Tibial nerve (tissue), 4 donors: ENCODE results near the gene TBC1D1. TPM values are rescaled to one million over a fixed set of nuclear protein-coding genes. Genes with fewer than 3 reads are reported as not detected.

Experiments
- DNase-seq, 2 donors: peaks; one replicate each; pipeline ENCODE4 v3.0.0-alpha.2; 2019; ENCODE audit warnings: low spot score in 2 of 2
- H3K27ac ChIP-seq, 4 donors: fragments of 200-600 bp; sonication (generic) in 3 of 4; one replicate each; pipeline ENCODE4 v1.5.1; 2017 to 2019; ENCODE audit warnings: mild to moderate bottlenecking in 1 of 4
- H3K27me3 ChIP-seq, 2 donors: fragments of 200-600 bp; sonication (generic) in 1 of 2; one replicate each; pipeline versions ENCODE4 v1.5.1 to v1.6.0; 2017 to 2019
- H3K36me3 ChIP-seq, 3 donors: fragments of 200-600 bp; sonication (generic); one replicate each; pipeline ENCODE4 v1.5.1; 2018 to 2019
- H3K4me1 ChIP-seq, 4 donors: fragments of 200-600 bp; sonication (generic) in 3 of 4; one replicate each; pipeline ENCODE4 v1.5.1; 2017 to 2019
- H3K4me3 ChIP-seq, 4 donors: fragments of 200-600 bp; sonication (generic) in 3 of 4; one replicate each; pipeline ENCODE4 v1.5.1; 2017 to 2019; ENCODE audit warnings: mild to moderate bottlenecking in 1 of 4, moderate library complexity in 1 of 4
- H3K9me3 ChIP-seq, 4 donors: fragments of 200-600 bp; sonication (generic) in 3 of 4; one replicate each; pipeline ENCODE4 v1.5.1; 2017 to 2019
- CTCF ChIP-seq, 5 experiments: fragments of 200-600 bp in 3 of 5; fragments of 450-650 bp in 2 of 5; sonication (generic) in 3 of 5; IDR thresholded peaks; one replicate each; pipeline ENCODE4 v1.5.1; 2016 to 2019; ENCODE audit warnings: antibody characterized with exemption in 5 of 5, mild to moderate bottlenecking in 3 of 5, moderate library complexity in 2 of 5
- EP300 ChIP-seq, 2 donors: sonication (generic); formaldehyde crosslinking; IDR thresholded peaks; one replicate each; pipeline ENCODE4 v1.6.1; 2017; ENCODE audit warnings: antibody characterized with exemption in 2 of 2, mild to moderate bottlenecking in 1 of 2
- POLR2A ChIP-seq, 2 donors: fragments of 450-650 bp; IDR thresholded peaks; one replicate each; pipeline ENCODE4 v1.6.1; 2017; ENCODE audit warnings: antibody characterized with exemption in 2 of 2, mild to moderate bottlenecking in 2 of 2, moderate library complexity in 2 of 2
- WGBS, 2 donors: methylation state at CpG; one replicate each; pipeline ENCODE4 v1.1.5; 2018; 5-methylcytosine and 5-hydroxymethylcytosine counted together
- total RNA-seq, 4 donors: library from RNA; depleted of rRNA; stranded (reverse); fragments of >200 nt; gene quantifications; one replicate each; pipeline ENCODE4 v1.1.0, GENCODE V29; 2016

The TBC1D1 gene
- total RNA-seq, 4 donors from 2014 or later = 41.6 to 97.8 (median 62.5) TPM

GRCh38 chr4:38122060-38122459 lies 231.2 kb downstream of the TBC1D1 start:
- Histone ChIP-seq H3K4me3 (no peak overlapping the region), H3K36me3 (peaks cover 0 to 22% (median 0%) of the 10 kb centered on the region in 3 donors), H3K27me3 (no peaks in the 10 kb centered on the region), H3K27ac (no peak overlapping the region), H3K9me3 (no peaks in the 10 kb centered on the region), H3K4me1 (peaks cover 0 to 17% (median 3%) of the 10 kb centered on the region in 4 donors)
- no peak for DNase-seq
- TF ChIP-seq CTCF (IDR thresholded peaks at IDR 0.05) (no peak), POLR2A (IDR thresholded peaks at IDR 0.05) (no peak), EP300 (IDR thresholded peaks at IDR 0.05) (no peak)
- WGBS, 2 donors = 79 to 89% methylated on average over 6 of the region's 6 CpGs

DNA sequence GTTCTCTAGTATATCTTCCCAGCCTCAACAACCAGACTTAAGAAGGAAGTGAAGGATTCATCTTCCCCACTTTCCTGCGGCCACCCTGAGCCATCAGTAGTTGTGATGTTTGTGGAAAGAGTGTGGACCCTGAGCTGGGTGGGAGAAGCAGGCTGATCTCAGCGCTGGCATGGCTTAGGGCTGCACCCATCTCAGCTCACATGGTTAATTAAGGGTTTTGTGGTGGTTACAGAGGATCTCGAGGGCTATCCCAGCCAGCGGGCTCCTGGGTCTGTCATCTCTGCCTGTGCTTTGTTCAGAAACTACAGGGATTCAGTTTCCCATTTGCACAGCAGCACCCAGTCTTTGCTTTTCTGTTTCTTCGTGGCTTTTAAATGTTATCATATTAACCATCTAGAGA lies 232.7 kb downstream of the TBC1D1 start:
- WGBS, 2 donors = 74 to 78% methylated on average over 5 of the region's 5 CpGs
- TF ChIP-seq EP300 (IDR thresholded peaks at IDR 0.05) (no peak), CTCF (IDR thresholded peaks at IDR 0.05) (no peak), POLR2A (IDR thresholded peaks at IDR 0.05) (no peak)
- Histone ChIP-seq H3K9me3 (no peaks in the 10 kb centered on the region), H3K27me3 (no peaks in the 10 kb centered on the region), H3K27ac (no peak overlapping the region), H3K36me3 (peaks cover 0 to 22% (median 0%) of the 10 kb centered on the region in 3 donors), H3K4me1 (peaks cover 0 to 18% (median 3%) of the 10 kb centered on the region in 4 donors), H3K4me3 (no peak overlapping the region)
- no peak for DNase-seq

DNA sequence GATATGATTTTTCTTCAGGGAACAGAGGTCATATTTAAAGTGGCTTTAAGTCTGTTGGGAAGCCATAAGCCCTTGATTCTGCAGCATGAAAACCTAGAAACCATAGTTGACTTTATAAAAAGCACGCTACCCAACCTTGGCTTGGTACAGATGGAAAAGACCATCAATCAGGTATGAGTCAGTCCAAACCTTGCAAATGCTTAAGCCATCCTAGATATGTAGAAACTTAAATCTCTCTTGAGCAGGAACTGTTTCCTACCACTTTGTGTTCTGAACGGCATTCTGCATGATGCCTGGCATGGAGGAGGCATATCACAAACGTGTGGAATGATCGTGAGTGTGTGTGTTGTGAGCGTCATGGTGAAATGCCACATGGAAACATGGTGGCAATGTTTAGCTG lies 234.1 kb downstream of the TBC1D1 start:
- Histone ChIP-seq H3K9me3 (no peaks in the 10 kb centered on the region), H3K27ac (no peak overlapping the region), H3K4me3 (no peak overlapping the region), H3K4me1 (peaks cover 0 to 20% (median 4%) of the 10 kb centered on the region in 4 donors), H3K27me3 (no peaks in the 10 kb centered on the region), H3K36me3 (peaks cover 0 to 22% (median 0%) of the 10 kb centered on the region in 3 donors)
- 94% methylated on average over 5 of the region's 5 CpGs for WGBS, 2 donors
- TF ChIP-seq EP300 (IDR thresholded peaks at IDR 0.05) = no peak
- TF ChIP-seq POLR2A (IDR thresholded peaks at IDR 0.05) = no peak
- TF ChIP-seq CTCF (IDR thresholded peaks at IDR 0.05) = no peak
- no peak for DNase-seq

GRCh38 chr4:38125816-38126215 lies 234.9 kb downstream of the TBC1D1 start:
- no peaks in the 10 kb centered on the region for H3K27me3 ChIP-seq
- no peak overlapping the region for H3K27ac ChIP-seq
- peaks cover 0 to 22% (median 0%) of the 10 kb centered on the region in 3 donors for H3K36me3 ChIP-seq
- no peak for TF ChIP-seq POLR2A (IDR thresholded peaks at IDR 0.05)
- 68 to 75% methylated on average over 2 of the region's 2 CpGs for WGBS, 2 donors
- H3K4me1 ChIP-seq = peaks cover 0 to 12% (median 3%) of the 10 kb centered on the region in 4 donors
- no peak for DNase-seq
- H3K9me3 ChIP-seq = no peaks in the 10 kb centered on the region
- no peak overlapping the region for H3K4me3 ChIP-seq

DNA sequence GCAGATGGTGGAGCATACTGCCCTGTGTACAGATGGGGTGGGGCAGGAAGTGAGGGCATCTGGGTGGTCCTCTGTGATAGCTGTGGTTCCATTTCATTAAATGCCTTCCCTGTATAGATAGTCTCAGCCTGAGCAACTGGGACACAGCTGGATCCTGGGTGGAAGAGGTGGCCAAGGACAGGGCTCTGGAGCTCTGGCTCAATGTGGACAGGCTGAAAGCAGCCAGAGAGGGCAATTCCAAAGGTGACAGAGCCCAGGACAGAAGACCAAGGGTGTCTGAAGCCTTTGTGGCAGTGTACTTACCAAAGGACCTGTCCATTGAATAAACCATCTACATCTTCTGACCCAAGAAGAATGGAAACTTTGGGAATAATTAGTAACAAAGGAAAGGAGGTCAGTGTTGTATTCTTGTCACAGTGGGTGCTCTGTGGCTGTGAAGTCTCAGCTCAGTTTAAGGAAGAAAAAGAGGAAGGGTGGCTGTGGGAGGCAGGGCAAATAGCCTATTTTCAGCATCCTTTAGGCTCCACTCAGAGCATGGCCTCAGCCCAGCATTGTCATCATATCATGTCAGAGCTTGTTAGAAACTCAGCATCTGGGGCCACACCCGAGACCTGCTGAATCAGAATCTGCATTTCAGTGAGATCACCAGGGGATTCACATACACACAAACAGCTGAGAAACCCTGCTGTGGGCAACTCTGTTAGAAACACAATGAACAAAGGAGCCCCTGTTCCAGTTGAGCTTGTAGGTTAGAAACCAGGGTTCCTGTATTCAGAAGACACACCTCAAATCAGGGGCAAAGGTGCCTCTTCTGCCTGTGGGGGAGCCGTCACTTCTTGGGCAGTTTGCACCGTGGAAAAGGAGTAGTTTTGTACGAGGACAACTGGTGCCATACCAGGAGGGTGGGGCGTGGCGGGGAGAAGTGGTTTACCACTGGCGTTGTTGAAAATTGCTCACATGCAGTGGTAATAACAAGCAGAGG lies 237.9 kb downstream of the TBC1D1 start:
- no peaks in the 10 kb centered on the region for H3K9me3 ChIP-seq
- no peak overlapping the region for H3K4me3 ChIP-seq
- no peaks in the 10 kb centered on the region for H3K27me3 ChIP-seq
- peaks cover 0 to 30% (median 0%) of the 10 kb centered on the region in 3 donors for H3K36me3 ChIP-seq
- 67 to 74% methylated on average over 7 of the region's 7 CpGs for WGBS, 2 donors
- peaks cover 0 to 38% (median 22%) of the 10 kb centered on the region in 4 donors for H3K4me1 ChIP-seq
- H3K27ac ChIP-seq = peak overlapping the region in 2 of 4 donors; percentile 31 to 44
- TF ChIP-seq EP300 (IDR thresholded peaks at IDR 0.05) (no peak), POLR2A (IDR thresholded peaks at IDR 0.05) (no peak), CTCF (IDR thresholded peaks at IDR 0.05) (no peak)
- no peak for DNase-seq
